HG02588 (cell line): ENCODE measurements around the gene AFF3.

Experiments used
- ATAC-seq: cut with Tn5 transposase; IDR thresholded peaks from one replicate; pipeline ENCODE4 v1.9.1; 2021; ENCODE audit warnings: mild to moderate bottlenecking, moderate library complexity; ENCODE audit not compliant: unreplicated experiment

The AFF3 gene

GRCh38 chr2:100016756-100017155, 125.6 kb downstream of the AFF3 start:
- ATAC-seq: no peak

GRCh38 chr2:100015849-100016248, 126.5 kb downstream of the AFF3 start:
- no peak for ATAC-seq

DNA sequence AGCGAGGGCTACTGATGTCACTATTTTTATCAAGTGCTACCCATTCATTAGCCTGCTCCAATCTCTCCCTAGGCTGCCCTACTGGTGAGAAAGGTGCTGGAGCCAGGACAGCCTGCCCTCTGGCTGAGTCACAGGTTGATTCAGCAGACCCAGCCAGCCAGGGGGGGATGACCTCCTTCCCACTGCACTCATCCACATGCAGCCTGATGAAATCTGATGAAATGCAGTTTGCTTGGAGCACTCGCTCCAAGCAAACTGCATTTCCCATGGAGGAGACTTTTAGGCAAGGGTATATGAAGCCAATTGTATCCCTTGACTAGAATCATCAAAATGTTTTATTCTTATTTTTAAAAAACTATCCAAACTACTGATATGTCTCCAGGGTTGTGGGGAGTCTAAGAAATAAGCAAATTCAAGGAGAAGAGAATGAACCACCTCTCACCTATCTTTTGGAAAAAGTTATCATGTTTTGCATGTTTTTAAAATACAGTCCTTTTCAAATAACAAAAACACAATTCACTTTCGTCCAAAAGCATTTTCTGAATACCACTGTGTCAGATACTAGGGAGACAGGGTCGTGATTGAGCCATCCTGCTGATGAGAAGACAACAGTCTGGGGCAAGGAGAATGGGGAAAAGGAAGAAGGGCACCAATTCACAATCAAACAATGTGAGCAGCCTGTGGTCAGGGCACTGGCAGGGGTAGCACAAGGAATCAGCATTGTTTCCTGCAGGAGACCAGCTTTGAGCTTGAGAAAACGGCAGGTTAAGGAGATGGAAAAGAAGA, 128.3 kb downstream of the AFF3 start:
- ATAC-seq: no peak

DNA sequence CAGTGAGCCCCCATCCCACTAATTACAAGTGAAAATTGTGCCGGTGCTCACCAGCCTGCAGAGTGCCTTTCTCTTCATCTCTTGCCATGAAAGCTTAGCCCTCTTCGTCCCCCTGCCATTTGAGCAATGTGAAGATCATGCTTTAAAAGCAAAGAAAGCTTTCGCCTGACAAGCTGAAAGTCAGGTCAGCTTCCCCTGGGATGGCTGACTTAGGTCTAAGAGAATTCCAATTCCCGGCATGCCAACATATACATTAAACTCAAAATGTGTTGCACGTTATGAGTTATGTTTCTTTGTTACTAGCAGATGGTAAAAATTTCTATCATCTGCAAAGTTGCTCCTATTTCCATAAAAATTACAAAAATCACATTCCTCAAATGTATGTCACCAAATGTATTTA, 129.8 kb downstream of the AFF3 start:
- ATAC-seq: no peak

GRCh38 chr2:100011272-100011731, 131.1 kb downstream of the AFF3 start:
- no peak for ATAC-seq

DNA sequence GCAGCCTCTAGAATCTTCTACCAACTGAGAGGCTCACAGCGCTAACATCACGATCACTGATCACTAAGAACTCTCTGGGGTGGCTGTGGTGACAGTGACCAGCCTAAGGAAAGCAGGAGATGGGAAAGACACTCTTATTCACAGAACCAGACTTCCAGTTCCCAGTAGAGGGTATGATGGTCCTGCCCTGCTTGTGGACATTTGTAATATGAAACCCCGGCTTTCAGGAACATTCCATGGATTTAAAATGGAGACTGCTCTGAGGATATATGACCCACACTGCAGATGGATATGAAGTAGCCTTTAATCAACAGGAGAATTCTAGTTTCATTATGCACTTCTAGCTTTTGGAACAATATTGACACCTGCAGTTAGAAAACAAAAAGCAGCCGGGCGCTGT, 131.8 kb downstream of the AFF3 start:
- no peak for ATAC-seq

GRCh38 chr2:100009743-100010142, 132.6 kb downstream of the AFF3 start:
- ATAC-seq: no peak

DNA sequence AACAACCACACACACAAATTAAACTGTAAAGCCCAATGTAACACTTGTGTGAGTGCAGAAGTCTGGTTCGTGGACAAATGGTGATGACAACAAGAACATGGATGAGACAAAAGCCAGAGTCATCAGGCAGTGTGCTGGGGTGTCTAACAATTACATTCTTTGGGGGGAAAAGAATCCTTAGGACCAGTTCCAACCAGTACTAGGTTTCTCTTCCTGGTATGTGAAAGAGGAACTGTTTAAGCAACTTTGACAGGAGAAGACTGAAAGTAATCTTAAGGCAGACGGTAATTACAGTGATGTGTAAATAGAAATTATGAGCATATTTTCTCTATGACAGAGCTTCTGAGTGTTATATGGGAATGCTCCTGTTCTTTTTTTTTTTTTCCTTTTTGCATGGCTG, 133.4 kb downstream of the AFF3 start:
- ATAC-seq: no peak

- ATAC-seq: no peak
These were observed 135.9 kb downstream of the AFF3 start for GRCh38 chr2:100006516-100006915.

DNA sequence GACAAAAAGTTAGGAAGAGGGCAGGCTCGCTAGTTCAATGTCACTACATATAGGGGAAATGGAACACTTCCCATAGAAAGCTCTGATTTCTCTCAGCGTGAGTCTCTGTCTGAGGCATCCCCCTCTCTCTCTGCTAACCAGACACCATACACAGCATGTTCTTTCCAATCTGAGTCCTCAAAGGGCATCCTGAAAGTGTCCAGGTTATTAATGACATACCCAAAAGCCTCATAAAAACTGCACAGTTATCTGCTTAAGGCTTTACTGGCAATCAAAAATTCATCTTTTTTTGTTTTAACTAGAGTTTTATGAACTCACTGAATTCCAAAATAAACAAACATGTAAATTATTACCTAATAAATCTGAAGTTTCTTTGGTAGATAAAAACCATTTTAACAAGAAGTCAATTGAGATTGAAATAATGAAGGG, 137.4 kb downstream of the AFF3 start:
- ATAC-seq: no peak

GRCh38 chr2:100004348-100004884, 138.0 kb downstream of the AFF3 start:
- ATAC-seq: no peak

DNA sequence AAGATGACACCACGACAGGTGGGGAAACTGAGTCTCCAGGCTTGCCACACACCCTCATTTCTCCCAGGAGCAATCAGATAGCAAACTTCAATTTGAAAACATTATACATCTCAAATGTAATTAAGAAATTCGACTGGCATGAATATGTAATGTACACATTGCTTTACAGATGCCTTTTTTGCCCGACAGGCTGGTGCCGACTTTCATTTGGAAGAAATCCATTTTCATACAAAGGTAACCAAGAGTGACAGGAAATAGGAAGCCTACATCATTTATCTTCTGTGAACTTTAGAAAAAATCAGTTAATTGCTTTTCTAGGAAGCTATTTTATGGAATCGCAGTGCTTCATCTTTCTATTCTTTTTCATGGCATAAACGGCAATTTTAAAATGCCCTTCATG, 140.3 kb downstream of the AFF3 start:
- no peak for ATAC-seq

DNA sequence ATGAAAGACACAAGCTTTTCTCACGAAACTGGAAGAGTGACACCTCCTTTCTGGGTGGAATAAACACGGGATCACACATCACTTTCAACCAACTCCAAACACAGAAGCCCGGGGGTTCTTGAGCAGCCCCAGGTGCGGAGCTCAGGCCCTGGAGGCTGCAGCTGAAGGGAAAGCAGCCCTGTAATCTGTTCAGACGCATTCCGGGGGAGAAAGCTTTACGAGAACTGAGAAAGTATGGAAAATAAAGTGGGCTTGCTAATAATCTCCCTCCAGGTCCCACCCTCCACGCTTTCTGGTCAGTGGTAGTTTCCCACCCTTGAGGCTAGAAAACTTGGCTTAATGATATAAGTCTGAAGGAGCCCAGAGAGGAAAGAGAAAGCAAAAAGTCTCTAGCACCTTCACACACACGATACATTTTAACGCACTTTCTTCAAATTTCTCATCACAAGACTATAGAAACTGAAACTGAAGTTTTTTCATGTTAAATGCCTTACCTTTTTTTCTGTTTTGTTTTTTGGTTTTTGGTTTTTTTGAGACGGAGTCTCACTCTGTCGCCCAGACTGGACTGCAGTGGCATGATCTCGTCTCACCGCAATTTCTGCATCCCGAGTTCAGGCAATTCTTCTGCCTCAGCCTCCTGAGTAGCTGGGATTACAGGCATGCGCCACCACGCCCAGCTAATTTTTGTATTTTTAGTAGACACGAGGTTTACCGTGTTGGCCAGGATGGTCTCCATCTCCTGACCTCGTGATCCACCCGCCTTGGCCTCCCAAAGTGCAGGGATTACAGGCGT, 141.3 kb downstream of the AFF3 start:
- no peak for ATAC-seq

DNA sequence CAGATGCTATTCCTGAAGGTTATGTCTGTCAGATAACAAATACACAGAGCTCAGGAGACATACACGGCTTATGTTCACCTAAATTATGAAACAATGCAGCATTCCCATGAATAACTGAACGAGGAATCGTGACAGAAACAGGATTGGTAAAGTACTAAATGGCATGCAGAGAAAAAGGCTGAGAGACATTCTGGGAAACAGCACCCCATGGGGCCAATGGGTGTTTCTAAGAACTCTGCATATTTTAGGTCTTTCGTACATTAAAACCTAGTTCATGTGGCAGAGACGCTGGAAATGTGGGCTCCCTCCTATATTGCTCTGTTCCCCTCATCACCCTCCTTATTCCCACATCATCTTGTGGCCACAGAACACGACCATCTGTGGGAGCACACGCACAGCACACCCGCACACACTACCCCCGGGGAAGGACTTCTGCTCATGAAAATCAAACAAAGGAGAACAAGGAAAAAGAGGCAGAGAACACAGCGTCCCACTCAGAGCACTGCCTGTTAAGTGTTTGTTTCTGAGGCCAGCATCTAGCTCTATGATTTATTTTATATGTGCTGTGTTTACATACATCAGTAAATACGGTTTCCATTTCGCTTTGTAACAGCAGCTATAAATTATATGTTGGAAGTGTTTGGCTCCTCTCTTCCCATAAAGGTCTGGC, 143.6 kb downstream of the AFF3 start:
- no peak for ATAC-seq

DNA sequence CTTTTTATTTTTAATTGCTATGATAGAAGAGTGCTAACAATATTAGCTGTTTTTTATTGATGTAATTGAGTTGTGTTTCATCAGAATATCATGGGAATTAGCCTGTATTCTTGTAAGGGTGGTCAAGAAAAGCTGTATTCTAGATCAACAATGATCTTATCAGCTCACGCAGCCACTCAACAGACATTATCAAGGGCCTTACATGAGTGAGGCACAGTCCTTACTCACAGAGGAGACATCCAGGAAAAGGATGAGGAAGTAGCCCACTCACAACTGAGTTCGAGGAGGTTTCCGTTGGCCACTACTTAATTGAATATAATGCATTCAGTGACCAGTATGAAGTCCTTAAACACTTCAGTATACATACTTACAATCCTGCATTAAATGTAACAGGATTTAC, 152.5 kb downstream of the AFF3 start:
- no peak for ATAC-seq

GRCh38 chr2:99988599-99988998, 153.8 kb downstream of the AFF3 start:
- no peak for ATAC-seq

- ATAC-seq: no peak
These were observed 155.2 kb downstream of the AFF3 start for GRCh38 chr2:99987160-99987559.

DNA sequence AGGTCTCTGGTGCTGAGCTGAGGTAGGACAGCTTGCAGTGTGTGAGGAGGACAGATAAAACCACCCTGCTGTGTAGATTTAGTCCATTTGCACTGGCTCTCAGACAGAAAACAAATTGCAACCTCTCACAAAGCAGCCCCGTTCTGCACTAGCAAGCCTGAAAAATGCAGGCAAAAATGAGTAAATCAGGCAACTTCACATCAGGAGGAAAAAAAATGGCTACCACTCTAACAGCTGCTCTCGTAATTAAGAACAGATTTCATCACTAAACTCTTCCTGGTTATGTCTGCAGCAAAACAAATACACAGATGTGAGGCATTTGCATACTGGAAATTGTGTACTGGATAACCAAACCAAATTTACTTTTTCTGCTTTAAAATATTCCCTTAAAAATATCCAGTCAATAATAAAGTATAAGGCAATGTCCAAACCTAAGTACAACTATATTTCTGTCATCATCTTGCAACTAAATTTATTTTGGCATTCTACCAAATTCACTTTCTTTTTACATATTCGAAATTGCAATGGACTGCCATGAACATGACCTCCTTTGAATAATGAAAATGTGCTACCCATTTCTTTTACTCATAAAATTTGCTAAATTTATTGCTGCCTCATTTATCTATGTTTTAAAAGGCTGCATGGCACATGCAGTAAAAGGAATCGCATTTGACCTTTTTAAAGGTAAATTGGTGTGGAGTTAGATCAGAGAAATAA, 157.4 kb downstream of the AFF3 start:
- ATAC-seq: no peak

- ATAC-seq: no peak
These were observed 159.6 kb downstream of the AFF3 start for GRCh38 chr2:99982744-99983143.

DNA sequence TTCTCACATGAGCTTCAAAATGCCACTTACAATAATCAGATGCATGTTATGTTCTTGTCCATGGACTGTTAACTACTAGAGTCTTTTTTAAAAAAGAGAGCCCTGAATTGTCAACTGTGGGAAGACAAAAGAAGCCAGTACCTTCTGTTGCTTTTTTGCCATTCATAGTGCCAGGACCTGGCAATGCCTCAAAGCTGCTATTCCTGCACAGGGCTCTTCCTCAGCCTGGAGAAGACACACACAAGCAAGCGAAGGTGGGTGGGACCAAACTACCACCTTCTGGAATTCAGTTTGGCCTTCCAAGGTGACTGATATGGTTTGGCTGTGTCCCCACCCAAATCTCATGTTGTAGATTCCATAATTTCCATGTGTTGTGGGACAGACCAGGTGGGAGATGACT, 160.6 kb downstream of the AFF3 start:
- no peak for ATAC-seq

GRCh38 chr2:99980176-99980575, 162.2 kb downstream of the AFF3 start:
- no peak for ATAC-seq
